HEK293 (cell line): ENCODE results near the gene MAPK12.

ENCODE experiments used
- ATF2 ChIP-seq: fragments of 450-650 bp; formaldehyde crosslinking; IDR thresholded peaks from 2 replicates; pipeline ENCODE4 v1.5.1; 2016; ENCODE audit warnings: missing biosample characterization, missing genetic modification characterization, low read depth
- CTCF ChIP-seq: fragments of 450-650 bp; formaldehyde crosslinking; IDR thresholded peaks from 2 replicates; pipeline ENCODE4 v1.5.1; 2016; ENCODE audit warnings: missing biosample characterization, missing genetic modification characterization
- ZBTB21 ChIP-seq: fragments of 450-650 bp; formaldehyde crosslinking; IDR thresholded peaks from 2 replicates; pipeline ENCODE4 v1.5.1; 2017; ENCODE audit warnings: missing biosample characterization, missing genetic modification characterization
- ZNF114 ChIP-seq: fragments of 450-650 bp; formaldehyde crosslinking; IDR thresholded peaks from 2 replicates; pipeline ENCODE4 v1.5.0; 2017; ENCODE audit warnings: missing biosample characterization, missing genetic modification characterization
- ZNF174 ChIP-seq: fragments of 450-650 bp; formaldehyde crosslinking; IDR thresholded peaks from 2 replicates; pipeline ENCODE4 v1.5.0; 2017; ENCODE audit warnings: missing biosample characterization, mild to moderate bottlenecking, missing genetic modification characterization
- ZNF335 ChIP-seq: fragments of 450-650 bp; formaldehyde crosslinking; conservative IDR thresholded peaks from 2 replicates; pipeline ENCODE4 v1.5.1; 2016; ENCODE audit warnings: missing biosample characterization, missing genetic modification characterization
- ZNF677 ChIP-seq: fragments of 450-650 bp; IDR thresholded peaks from 2 replicates; pipeline ENCODE4 v1.5.0; 2018; ENCODE audit warnings: missing biosample characterization, mild to moderate bottlenecking, missing genetic modification characterization, moderate library complexity
- ZNF707 ChIP-seq: fragments of 450-650 bp; formaldehyde crosslinking; IDR thresholded peaks from 2 replicates; pipeline ENCODE4 v1.5.1; 2016; ENCODE audit warnings: missing biosample characterization, missing genetic modification characterization
- TF ChIP-seq, protein P1 (sequence below): fragments of 450-650 bp; formaldehyde crosslinking; IDR thresholded peaks from 2 replicates; pipeline ENCODE4 v1.5.1; 2016; ENCODE audit warnings: missing biosample characterization, missing genetic modification characterization

DNA sequence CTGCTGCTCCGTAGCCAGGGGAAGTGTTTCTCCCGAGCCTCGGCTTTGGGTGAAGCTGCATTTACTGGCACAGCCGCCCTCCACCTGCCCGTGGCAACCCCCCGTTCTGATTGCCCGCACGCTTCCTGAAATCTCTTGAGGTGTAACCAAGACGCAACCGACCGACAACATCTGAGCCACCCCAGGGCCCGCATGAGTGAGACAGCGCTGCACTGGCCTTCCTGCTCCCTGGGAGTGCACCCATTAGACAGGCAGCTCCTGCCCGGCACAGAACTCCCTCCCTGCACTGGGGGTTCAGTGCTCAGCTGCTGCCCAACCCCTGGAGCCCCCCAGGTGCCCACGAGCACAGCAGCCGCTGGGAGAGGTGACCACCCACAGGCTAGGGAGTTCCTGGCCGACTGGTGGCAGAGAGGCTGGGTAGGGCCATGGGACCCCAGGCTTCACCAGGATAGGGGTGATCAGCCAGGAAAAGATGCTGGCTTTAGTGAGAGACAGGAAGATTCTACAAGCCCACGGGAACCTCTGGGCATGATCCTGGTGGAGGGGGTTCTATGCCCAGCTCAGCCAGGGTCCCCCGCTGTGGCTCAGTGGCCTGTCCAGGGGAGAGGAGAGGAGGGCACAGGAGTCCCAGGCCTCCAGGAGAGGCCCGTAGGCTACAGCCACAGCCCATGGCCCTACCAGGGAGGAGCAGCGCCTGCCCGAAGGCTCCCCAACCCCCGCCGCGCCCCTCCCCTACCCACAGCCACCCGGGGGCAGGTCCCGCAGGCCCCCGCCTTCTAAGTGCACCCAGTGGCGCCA lies 31.4 kb upstream of the MAPK12 start:
- TF ChIP-seq ZNF707 (tag by site-specific recombination): no peak
- TF ChIP-seq ZNF335 (tag by site-specific recombination): no peak
- no peak for TF ChIP-seq ZNF677
- no peak for TF ChIP-seq CTCF (tag by site-specific recombination)
- TF ChIP-seq ZNF174: no peak
- TF ChIP-seq, protein P1, sequence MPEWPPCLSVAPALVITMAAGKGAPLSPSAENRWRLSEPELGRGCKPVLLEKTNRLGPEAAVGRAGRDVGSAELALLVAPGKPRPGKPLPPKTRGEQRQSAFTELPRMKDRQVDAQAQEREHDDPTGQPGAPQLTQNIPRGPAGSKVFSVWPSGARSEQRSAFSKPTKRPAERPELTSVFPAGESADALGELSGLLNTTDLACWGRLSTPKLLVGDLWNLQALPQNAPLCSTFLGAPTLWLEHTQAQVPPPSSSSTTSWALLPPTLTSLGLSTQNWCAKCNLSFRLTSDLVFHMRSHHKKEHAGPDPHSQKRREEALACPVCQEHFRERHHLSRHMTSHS (tag by site-specific recombination): no peak
- TF ChIP-seq ZBTB21 (tag by site-specific recombination): no peak
- no peak for TF ChIP-seq ATF2 (tag by site-specific recombination)
- TF ChIP-seq ZNF114 (tag by site-specific recombination): no peak
